GM18517 (cell line): ENCODE results near the gene ZSWIM4.

Source experiments
- ATAC-seq: cut with Tn5 transposase; IDR thresholded peaks from one replicate; pipeline ENCODE4 v1.9.1; 2021; ENCODE audit warnings: mild to moderate bottlenecking, moderate library complexity; ENCODE audit not compliant: unreplicated experiment

ZSWIM4 gene

DNA sequence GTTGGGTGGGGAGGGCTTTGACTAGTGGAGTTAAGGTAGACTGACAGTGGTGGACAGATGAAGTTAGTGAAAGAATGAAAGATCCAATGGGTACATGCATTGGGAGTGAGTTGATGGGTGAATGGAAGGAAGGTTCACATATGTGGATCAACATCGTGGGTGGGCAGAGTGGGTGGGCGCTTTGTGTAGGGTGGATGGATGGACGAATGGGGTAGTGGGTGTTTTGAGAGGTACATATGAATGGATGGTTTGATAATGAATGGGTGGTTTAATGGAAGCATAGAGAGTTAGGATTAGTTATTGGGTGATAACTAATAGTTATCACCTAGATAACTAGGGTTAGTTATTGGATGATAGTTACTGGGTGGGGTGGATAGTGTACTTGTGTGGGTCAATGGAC is 11.5 kb downstream of the ZSWIM4 start:
- ATAC-seq: no peak

- ATAC-seq: no peak
Observed at GRCh38 chr19:13807421-13808021, 12.3 kb downstream of the ZSWIM4 start.

- no peak for ATAC-seq
Observed at GRCh38 chr19:13808856-13809255, 13.6 kb downstream of the ZSWIM4 start.

- no peak for ATAC-seq
Observed at GRCh38 chr19:13812544-13812943, 17.3 kb downstream of the ZSWIM4 start.

DNA sequence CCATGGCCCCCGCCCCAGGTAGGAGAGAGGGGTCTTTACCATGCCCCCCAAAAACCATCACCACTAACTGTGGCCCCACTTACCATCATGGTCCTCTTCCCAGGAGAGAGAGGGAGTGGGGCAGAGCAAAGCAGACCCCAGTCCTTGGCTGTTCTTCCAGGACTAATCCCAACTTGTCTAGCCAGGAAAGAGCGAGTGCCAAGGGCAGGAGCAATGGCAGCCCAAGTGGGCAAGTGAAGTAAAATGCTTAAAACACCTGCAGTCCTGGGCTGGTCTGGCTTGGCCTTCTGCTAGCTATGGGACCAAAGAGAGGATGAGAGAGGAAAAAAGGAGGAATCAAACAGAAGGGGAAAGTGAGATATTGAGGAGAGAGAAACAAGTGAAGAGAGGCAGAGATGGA is 17.9 kb downstream of the ZSWIM4 start:
- no peak for ATAC-seq

- ATAC-seq: no peak
Observed at GRCh38 chr19:13814550-13814949, 19.3 kb downstream of the ZSWIM4 start.

GRCh38 chr19:13817018-13817614 is 21.9 kb downstream of the ZSWIM4 start:
- ATAC-seq: peak; percentile 25

DNA sequence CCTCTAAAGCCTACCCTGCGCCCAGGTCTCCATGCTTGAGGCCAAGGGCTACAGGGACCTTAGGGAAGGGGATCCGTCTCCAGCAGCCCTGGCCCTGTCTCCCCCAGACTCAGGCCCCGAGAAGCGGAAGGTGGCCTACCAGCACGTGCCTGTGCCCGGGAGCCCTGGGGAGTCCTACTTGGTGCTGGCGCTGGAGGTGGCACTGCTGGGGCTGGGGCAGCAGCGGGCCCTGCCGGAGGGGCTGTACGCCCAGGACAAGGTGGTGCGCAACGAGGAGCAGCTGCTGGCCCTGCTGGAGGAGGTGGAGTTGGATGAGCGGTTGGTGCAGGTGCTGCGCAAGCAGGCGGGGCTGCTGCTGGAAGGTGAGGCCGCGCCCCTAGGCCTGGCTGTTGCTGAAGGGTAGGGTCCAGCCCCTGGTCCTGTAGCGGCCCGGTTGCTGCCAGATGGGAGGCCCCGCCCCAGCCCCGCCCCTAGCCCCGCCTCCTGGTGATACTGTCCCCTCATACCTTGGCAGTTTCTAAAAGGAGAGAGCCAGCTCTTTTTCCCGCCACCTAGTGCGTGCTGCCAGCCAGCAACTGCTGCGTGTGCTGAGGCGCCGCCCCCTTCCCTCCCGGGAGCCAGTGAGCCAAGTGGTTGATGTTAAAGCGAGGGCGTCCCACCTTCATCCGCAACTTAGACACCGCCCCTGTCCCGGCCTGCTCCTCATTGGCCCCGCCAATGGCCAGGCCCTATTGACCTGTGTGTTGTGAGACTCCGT is 22.6 kb downstream of the ZSWIM4 start:
- peak; percentile 57 for ATAC-seq

DNA sequence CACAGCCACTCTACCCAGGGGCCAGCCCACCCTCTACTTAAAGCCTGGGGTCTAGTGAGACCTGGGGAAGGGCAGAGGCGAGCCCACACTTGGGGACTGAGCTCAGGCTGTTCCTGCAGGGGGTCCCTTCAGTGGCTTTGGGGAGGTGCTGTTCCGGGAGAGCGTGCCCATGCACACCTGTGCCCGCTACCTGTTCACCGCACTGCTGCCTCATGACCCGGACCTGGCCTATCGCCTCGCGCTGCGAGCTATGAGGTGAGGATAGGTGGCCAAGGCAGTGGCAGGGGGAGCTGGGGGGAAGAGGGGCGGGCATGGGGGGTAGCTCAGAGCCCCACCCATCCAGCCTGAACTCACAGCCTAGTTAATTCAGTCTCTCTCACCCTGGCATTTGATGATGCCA is 24.0 kb downstream of the ZSWIM4 start:
- ATAC-seq: no peak

- ATAC-seq: no peak
Observed at GRCh38 chr19:13821292-13821691, 26.0 kb downstream of the ZSWIM4 start.

GRCh38 chr19:13823256-13823655 is 28.0 kb downstream of the ZSWIM4 start:
- no peak for ATAC-seq

DNA sequence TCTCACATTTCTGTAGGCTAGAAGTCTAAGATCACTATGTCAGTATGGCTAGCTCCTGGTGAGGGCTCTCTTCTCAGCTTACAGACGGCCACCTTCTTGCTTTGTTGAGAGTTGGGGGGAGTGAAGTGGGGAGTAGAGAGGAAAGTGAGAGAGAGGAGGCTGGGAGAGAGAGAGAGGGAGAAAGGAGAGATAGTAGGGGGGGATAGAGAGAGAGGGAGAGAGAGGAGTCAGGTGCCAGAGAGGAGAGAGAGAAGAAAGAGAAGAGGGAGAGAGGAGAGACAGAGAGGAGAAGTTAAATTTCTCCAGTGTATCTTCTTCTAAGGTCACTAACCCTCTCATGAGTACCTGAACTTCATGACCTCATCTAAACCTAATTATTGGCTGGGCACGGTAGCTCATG is 28.7 kb downstream of the ZSWIM4 start:
- ATAC-seq: no peak

- ATAC-seq: no peak
Observed at GRCh38 chr19:13824703-13825102, 29.5 kb downstream of the ZSWIM4 start.

GRCh38 chr19:13825489-13826441 is 30.5 kb downstream of the ZSWIM4 start:
- ATAC-seq: no peak

- no peak for ATAC-seq
Observed at GRCh38 chr19:13826652-13827235, 31.5 kb downstream of the ZSWIM4 start.

DNA sequence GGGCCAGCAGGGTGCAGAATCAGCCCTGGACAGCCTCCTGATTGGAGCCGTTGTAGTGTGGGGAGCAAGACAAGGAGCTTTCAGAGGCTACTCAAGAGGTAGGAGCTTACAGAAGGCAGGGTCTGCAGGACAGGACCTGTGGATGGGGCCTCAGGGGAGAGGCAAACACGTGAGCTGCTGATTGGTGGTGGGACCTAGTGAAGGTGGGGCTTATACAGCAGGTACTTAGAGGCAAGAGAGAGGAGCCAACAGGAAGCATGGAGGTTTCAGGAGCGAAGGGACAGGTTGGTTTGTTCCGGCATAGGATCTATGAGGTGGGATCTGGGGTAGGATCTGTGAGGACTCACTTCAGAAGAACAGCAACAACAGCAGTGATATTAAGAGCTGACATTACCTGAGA is 32.4 kb downstream of the ZSWIM4 start:
- ATAC-seq: no peak

DNA sequence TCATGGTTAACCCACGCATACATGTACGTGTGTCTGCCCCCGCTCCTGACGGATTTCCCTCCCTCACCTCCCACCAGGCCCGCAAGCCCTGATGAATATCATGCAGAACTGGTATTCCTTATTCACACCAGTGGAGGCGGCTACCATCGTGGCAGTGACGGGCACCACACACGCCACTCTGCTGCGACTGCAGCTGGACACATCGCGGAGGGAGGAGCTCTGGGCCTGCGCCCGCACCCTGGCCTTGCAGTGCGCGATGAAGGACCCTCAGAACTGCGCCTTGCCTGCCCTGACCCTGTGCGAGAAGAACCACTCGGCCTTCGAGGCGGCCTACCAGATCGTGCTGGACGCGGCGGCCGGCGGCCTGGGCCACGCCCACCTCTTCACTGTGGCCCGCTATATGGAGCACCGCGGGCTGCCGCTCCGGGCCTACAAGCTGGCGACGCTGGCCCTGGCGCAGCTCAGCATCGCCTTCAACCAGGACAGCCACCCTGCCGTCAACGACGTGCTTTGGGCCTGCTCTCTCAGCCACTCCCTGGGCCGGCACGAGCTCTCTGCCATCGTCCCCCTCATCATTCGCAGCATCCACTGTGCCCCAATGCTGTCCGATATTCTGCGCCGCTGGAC is 35.0 kb downstream of the ZSWIM4 start:
- ATAC-seq: no peak

GRCh38 chr19:13830741-13831536 is 35.7 kb downstream of the ZSWIM4 start:
- ATAC-seq: no peak
